K562 (cell line): ENCODE measurements around the gene IRX1. TPM values are rescaled to one million over a fixed set of nuclear protein-coding genes. Genes with fewer than 3 reads are reported as not detected.

Experiments
- ARID4B ChIP-seq: sonication (generic); formaldehyde crosslinking; IDR thresholded peaks from 2 replicates; pipeline ENCODE4 v1.8.0; 2022; ENCODE audit warnings: mild to moderate bottlenecking, missing genetic modification reagents
- BRD4 ChIP-seq: fragments of 200-600 bp; sonication (generic); IDR thresholded peaks from 2 replicates; pipeline ENCODE4 v1.6.1; 2017; ENCODE audit warnings: inconsistent platforms
- JUNB ChIP-seq: fragments of 450-650 bp; formaldehyde crosslinking; conservative IDR thresholded peaks from 2 replicates; pipeline ENCODE4 v1.4.0; 2020; ENCODE audit warnings: mild to moderate bottlenecking
- LEF1 ChIP-seq: fragments of 450-650 bp; IDR thresholded peaks from 2 replicates; pipeline ENCODE4 v1.6.1; 2016; ENCODE audit warnings: mild to moderate bottlenecking
- RAD21 ChIP-seq, 2 experiments: fragments of 250-450 bp in 1 of 2; fragments of 450-650 bp in 1 of 2; sonication (Bioruptor Pico) in 1 of 2; formaldehyde crosslinking in 1 of 2; IDR thresholded peaks in 1 of 2; conservative IDR thresholded peaks in 1 of 2; 2 replicates each; pipeline versions ENCODE4 v1.4.0 to v1.8.0; 2020 to 2022; ENCODE audit warnings: mild to moderate bottlenecking in 2 of 2, moderate library complexity in 1 of 2
- STAG1 ChIP-seq: sonication (generic); formaldehyde crosslinking; IDR thresholded peaks from 2 replicates; pipeline ENCODE4 v1.5.0; 2020; ENCODE audit warnings: missing genetic modification reagents, borderline replicate concordance
- polyA plus RNA-seq, 8 experiments: library from polyadenylated mRNA; depleted of rRNA in 4 of 8; stranded (reverse) in 5 of 8; unstranded in 3 of 8; fragments of >200 nt; fragmentation: Nextera tagmentation in 2 of 8; fragmentation: Illumina TruSeq in 1 of 8; extraction: Ambion mirVana in 2 of 8; extraction: Trizol in 1 of 8; gene quantifications; 2 replicates each; pipeline versions ENCODE4 v1.2.1 to v1.2.3, GENCODE V29; 2011 to 2014; ENCODE audit warnings: inconsistent platforms in 1 of 8, missing spikeins in 1 of 8
- total RNA-seq, 7 experiments: library from RNA; depleted of rRNA in 6 of 7; stranded (reverse); fragments of >200 nt in 6 of 7; fragmentation: Illumina TruSeq in 2 of 7; extraction: Trizol in 2 of 7; gene quantifications; 2 replicates each; pipeline versions ENCODE4 v1.2.1 to v1.2.3, GENCODE V29; 2011 to 2021; ENCODE audit warnings: low replicate concordance in 1 of 7
- TF ChIP-seq, protein P1 (sequence below), 2 experiments: IDR thresholded peaks in 1 of 2; conservative IDR thresholded peaks in 1 of 2; 2 replicates each; pipeline ENCODE4 v1.6.1; 2016; ENCODE audit warnings: low read depth in 2 of 2, mild to moderate bottlenecking in 1 of 2, missing compliant biosample characterization in 1 of 2, missing genetic modification characterization in 1 of 2, moderate library complexity in 1 of 2

IRX1 gene
- total and polyA plus RNA-seq, 9 of the 15 experiments (the other 6 are each of a cell fraction or from before 2014, with no cell fraction given): not detected

GRCh38 chr5:3602785-3603502 is 7.3 kb downstream of the IRX1 start (continued):
- TF ChIP-seq ARID4B (no peak), JUNB (CRISPR knock-in tag) (no peak), BRD4 (no peak), STAG1 (CRISPR knock-in tag) (peak; percentile 24; the same call in 1 of the 2 replicates), LEF1 (no peak), RAD21 (CRISPR knock-in tag; conservative IDR thresholded peaks at IDR 0.05 in 1 of 2, IDR thresholded peaks at IDR 0.05 in 1 of 2) (peak; percentile 13 to 43; a peak in 3 of 4 replicates)
- TF ChIP-seq, protein P1, sequence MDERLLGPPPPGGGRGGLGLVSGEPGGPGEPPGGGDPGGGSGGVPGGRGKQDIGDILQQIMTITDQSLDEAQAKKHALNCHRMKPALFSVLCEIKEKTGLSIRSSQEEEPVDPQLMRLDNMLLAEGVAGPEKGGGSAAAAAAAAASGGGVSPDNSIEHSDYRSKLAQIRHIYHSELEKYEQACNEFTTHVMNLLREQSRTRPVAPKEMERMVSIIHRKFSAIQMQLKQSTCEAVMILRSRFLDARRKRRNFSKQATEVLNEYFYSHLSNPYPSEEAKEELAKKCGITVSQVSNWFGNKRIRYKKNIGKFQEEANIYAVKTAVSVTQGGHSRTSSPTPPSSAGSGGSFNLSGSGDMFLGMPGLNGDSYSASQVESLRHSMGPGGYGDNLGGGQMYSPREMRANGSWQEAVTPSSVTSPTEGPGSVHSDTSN (CRISPR knock-in tag; IDR thresholded peaks at IDR 0.05; ENCODE audit: low read depth): no peak
- TF ChIP-seq, protein P1 (tag; conservative IDR thresholded peaks at IDR 0.05; ENCODE audit: low read depth): no peak
